Measurements from ENCODE around the gene IFT80. TPM values are rescaled to one million over a fixed set of nuclear protein-coding genes. Genes with fewer than 3 reads are reported as not detected.

The IFT80 gene
- total and polyA plus RNA-seq, 9 of the 15 experiments (the other 6 are each of a cell fraction or from before 2014, with no cell fraction given) = 6.7 to 21.1 (median 16.4) TPM

- TF ChIP-seq STAT6 (CRISPR knock-in tag; IDR thresholded peaks at IDR 0.05) (no peak), MLLT1 (IDR thresholded peaks at IDR 0.05) (no peak), SIRT6 (IDR thresholded peaks at IDR 0.05; ENCODE audit: low read depth, low read length) (no peak), HMG20B (CRISPR knock-in tag; IDR thresholded peaks at IDR 0.05) (no peak), IRF9 (tag; IDR thresholded peaks at IDR 0.05) (no peak), MITF (IDR thresholded peaks at IDR 0.05) (no peak), NFYB (IDR thresholded peaks at IDR 0.05; ENCODE audit: extremely low read depth, insufficient read length) (no peak), CBFA2T3 (IDR thresholded peaks at IDR 0.05) (no peak), ZNF592 (IDR thresholded peaks at IDR 0.05) (0 out of 2 replicates have a peak, but pooled peaks have one; percentile 32), NUFIP1 (IDR thresholded peaks at IDR 0.05; ENCODE audit: partially characterized antibody) (no peak), ZNF165 (CRISPR knock-in tag; IDR thresholded peaks at IDR 0.05; ENCODE audit: borderline replicate concordance) (no peak), LCOR (CRISPR knock-in tag; IDR thresholded peaks at IDR 0.05) (no peak), ZNF444 (CRISPR knock-in tag; IDR thresholded peaks at IDR 0.05) (no peak), TARDBP (IDR thresholded peaks at IDR 0.05) (no peak), ZBTB2 (IDR thresholded peaks at IDR 0.05) (peak; percentile 30; the same call in 1 of the 2 replicates)
These were observed 173.6 kb downstream of the IFT80 start, which contains the start of gene C3orf80 (continued) for GRCh38 chr3:160225176-160226025.

Measured in K562 (cell line).